ENCODE measurements around the gene ZNF417.
"Not testable (repeated sequence)": the region's sequence is repeated elsewhere in the genome, so short reads cannot be mapped to it uniquely, and the experiment has no call there.

ZNF417 gene

GRCh38 chr19:57869655-57870054 is 46.7 kb downstream of the ZNF417 start:
- WGBS (ENCODE audit: extremely low coverage, insufficient coverage, low lambda C conversion rate): no CpG with 5 or more reads among the region's 6 CpGs
- not testable (repeated sequence) for H3K27me3 ChIP-seq (ENCODE audit: insufficient read depth, low read length, poor library complexity); H3K79me2 ChIP-seq (ENCODE audit: control insufficient read depth, insufficient read depth, low read length); H3K4me3 ChIP-seq (ENCODE audit: low read length); H2AK5ac ChIP-seq (ENCODE audit: low read length); H3K23ac ChIP-seq (ENCODE audit: low read length); H3K79me1 ChIP-seq (ENCODE audit: low read length); H3K36me3 ChIP-seq (ENCODE audit: control insufficient read depth, insufficient read depth, low read length); H3K56ac ChIP-seq (ENCODE audit: low read length); H2BK120ac ChIP-seq (ENCODE audit: low read depth, low read length); H3K4me1 ChIP-seq (ENCODE audit: control insufficient read depth, low read depth, low read length); H4K5ac ChIP-seq (ENCODE audit: low read length); H2BK5ac ChIP-seq (ENCODE audit: low read length); H3K4ac ChIP-seq (ENCODE audit: low read depth, low read length); H3K4me2 ChIP-seq (ENCODE audit: low read length); DNase-seq; H3K27ac ChIP-seq (ENCODE audit: low read depth, low read length); H3K18ac ChIP-seq (ENCODE audit: low read length); H3K9ac ChIP-seq (ENCODE audit: low read length); H4K8ac ChIP-seq (ENCODE audit: low read depth, low read length); H2BK15ac ChIP-seq (replicated peaks; ENCODE audit: low read depth)

- Histone ChIP-seq H3K18ac (ENCODE audit: low read length) (no peak overlapping the region), H3K23ac (ENCODE audit: low read length) (no peak overlapping the region), H3K36me3 (ENCODE audit: control insufficient read depth, insufficient read depth, low read length) (peaks cover 4% of the 10 kb centered on the region), H2BK5ac (ENCODE audit: low read length) (no peak overlapping the region), H4K5ac (ENCODE audit: low read length) (no peak overlapping the region), H3K4me3 (ENCODE audit: low read length) (no peak overlapping the region), H4K8ac (ENCODE audit: low read depth, low read length) (no peak overlapping the region), H2BK120ac (ENCODE audit: low read depth, low read length) (no peak overlapping the region), H3K4ac (ENCODE audit: low read depth, low read length) (no peak overlapping the region), H3K4me2 (ENCODE audit: low read length) (no peak overlapping the region), H3K9ac (ENCODE audit: low read length) (no peak overlapping the region), H3K27me3 (ENCODE audit: insufficient read depth, low read length, poor library complexity) (no peaks in the 10 kb centered on the region), H3K79me1 (ENCODE audit: low read length) (peaks cover 6% of the 10 kb centered on the region), H2BK15ac (replicated peaks; ENCODE audit: low read depth) (no peak overlapping the region), H3K27ac (ENCODE audit: low read depth, low read length) (no peak overlapping the region), H3K79me2 (ENCODE audit: control insufficient read depth, insufficient read depth, low read length) (peaks cover 8% of the 10 kb centered on the region), H2AK5ac (ENCODE audit: low read length) (no peak overlapping the region), H3K4me1 (ENCODE audit: control insufficient read depth, low read depth, low read length) (no peaks in the 10 kb centered on the region), H3K56ac (ENCODE audit: low read length) (no peak overlapping the region)
- no CpG with 5 or more reads among the region's 7 CpGs for WGBS (ENCODE audit: extremely low coverage, insufficient coverage, low lambda C conversion rate)
- DNase-seq: no peak
These were observed 48.4 kb downstream of the ZNF417 start for GRCh38 chr19:57867868-57868492.
